IMR-90 (cell line): Measurements from ENCODE around the gene TMEM139. TPM values are rescaled to one million over a fixed set of nuclear protein-coding genes. Genes with fewer than 3 reads are reported as not detected.

Experiments
- ATAC-seq: fragments of 200-7000 bp; cut with Tn5 transposase; 2 replicates; pipeline ENCODE4 v1.9.1; 2020; ENCODE audit warnings: low read depth, mild to moderate bottlenecking, moderate library complexity
- BruUV-seq: library from RNA; stranded (reverse); fragments of 400-500 nt; replicated peaks from 2 replicates; lab custom pipeline; 2021; lab: Mats Ljungman, UMichigan
- CTCF ChIA-PET: fragments of 300-600 bp; formaldehyde crosslinking; extraction: SDS; loops from one replicate; lab custom pipeline; 2021; ENCODE audit warnings: antibody characterized with exemption; lab: Yijun Ruan, JAX
- POLR2A ChIA-PET: fragments of 300-600 bp; sonication (Branson Sonifier 250); formaldehyde crosslinking; loops from one replicate; lab custom pipeline; 2022; ENCODE audit warnings: antibody characterized with exemption; ENCODE audit not compliant: unreplicated experiment; lab: Charles Lee
- DNase-seq: peaks from one replicate; pipeline ENCODE4 v3.0.0; 2013
- H2AFZ ChIP-seq: replicated peaks from 2 replicates; pipeline ENCODE3; 2013; ENCODE audit warnings: low read length, mild to moderate bottlenecking; ENCODE audit not compliant: poor library complexity
- H2AK5ac ChIP-seq: 2 replicates; pipeline ENCODE4 v1.6.1; 2013; ENCODE audit warnings: low read depth, low read length, inconsistent platforms
- H2AK9ac ChIP-seq: replicated peaks from 2 replicates; pipeline ENCODE3; 2013; ENCODE audit warnings: mild to moderate bottlenecking, low read depth, low read length, moderate library complexity; ENCODE audit not compliant: poor library complexity
- H2BK120ac ChIP-seq: 2 replicates; pipeline ENCODE4 v1.6.1; 2013; ENCODE audit warnings: low read depth, low read length, inconsistent platforms
- H2BK15ac ChIP-seq: 3 replicates; pipeline ENCODE4 v1.6.1; 2013; ENCODE audit warnings: low read depth, low read length, inconsistent platforms
- H2BK20ac ChIP-seq: 2 replicates; pipeline ENCODE4 v1.6.1; 2013; ENCODE audit warnings: low read depth, mild to moderate bottlenecking, inconsistent platforms, low read length, moderate library complexity
- H2BK5ac ChIP-seq: 2 replicates; pipeline ENCODE4 v1.6.1; 2013; ENCODE audit warnings: mild to moderate bottlenecking, low read depth, low read length, inconsistent platforms; ENCODE audit not compliant: poor library complexity, severe bottlenecking
- H3K14ac ChIP-seq: replicated peaks from 2 replicates; pipeline ENCODE4 v1.6.1; 2013; ENCODE audit warnings: low read depth, low read length, inconsistent platforms
- H3K18ac ChIP-seq: 2 replicates; pipeline ENCODE4 v1.6.1; 2013; ENCODE audit warnings: low read depth, low read length, control low read depth
- H3K23ac ChIP-seq: 2 replicates; pipeline ENCODE4 v1.6.1; 2013; ENCODE audit warnings: low read depth, low read length, inconsistent platforms
- H3K27ac ChIP-seq: 2 replicates; pipeline ENCODE4 v1.5.1; 2013; ENCODE audit warnings: mild to moderate bottlenecking, control low read depth, low read length; ENCODE audit not compliant: insufficient read depth
- H3K27me3 ChIP-seq: 2 replicates; pipeline ENCODE4 v1.6.1; 2013; ENCODE audit warnings: low read length; ENCODE audit not compliant: control insufficient read depth, insufficient read depth
- H3K36me3 ChIP-seq: 2 replicates; pipeline ENCODE4 v1.6.1; 2013; ENCODE audit warnings: low read length, mixed read lengths; ENCODE audit not compliant: control insufficient read depth, insufficient read depth
- H3K4ac ChIP-seq: 2 replicates; pipeline ENCODE4 v1.6.1; 2013; ENCODE audit warnings: low read depth, low read length, inconsistent platforms
- H3K4me1 ChIP-seq: 2 replicates; pipeline ENCODE4 v1.6.1; 2013; ENCODE audit warnings: low read length, mixed read lengths; ENCODE audit not compliant: control insufficient read depth, insufficient read depth
- H3K4me2 ChIP-seq: 2 replicates; pipeline ENCODE4 v1.6.1; 2013; ENCODE audit warnings: low read depth, mild to moderate bottlenecking, control low read depth, low read length, moderate library complexity
- H3K4me3 ChIP-seq: 2 replicates; pipeline ENCODE4 v1.5.1; 2013; ENCODE audit warnings: low read depth, mild to moderate bottlenecking, control low read depth, low read length, moderate library complexity; ENCODE audit not compliant: insufficient read depth
- H3K56ac ChIP-seq: 2 replicates; pipeline ENCODE4 v1.6.1; 2013; ENCODE audit warnings: low read length, inconsistent platforms; ENCODE audit not compliant: insufficient read depth; ENCODE audit errors: extremely low read depth
- H3K79me1 ChIP-seq, 2 experiments: 2 replicates each; pipeline ENCODE4 v1.6.1; 2013; ENCODE audit warnings: low read length in 2 of 2, inconsistent platforms in 1 of 2, low read depth in 1 of 2
- H3K9ac ChIP-seq: 2 replicates; pipeline ENCODE4 v1.6.1; 2013; ENCODE audit warnings: low read depth, low read length, control low read depth
- H3K9me1 ChIP-seq: 2 replicates; pipeline ENCODE4 v1.6.1; 2013; ENCODE audit warnings: low read length, inconsistent platforms; ENCODE audit not compliant: insufficient read depth
- H3K9me3 ChIP-seq: 2 replicates; pipeline ENCODE4 v1.6.1; 2013; ENCODE audit warnings: low read length; ENCODE audit not compliant: control insufficient read depth, insufficient read depth
- H4K20me1 ChIP-seq: 2 replicates; pipeline ENCODE4 v1.6.1; 2013; ENCODE audit warnings: low read length, inconsistent platforms; ENCODE audit not compliant: insufficient read depth
- H4K5ac ChIP-seq: 2 replicates; pipeline ENCODE4 v1.6.1; 2013; ENCODE audit warnings: mild to moderate bottlenecking, low read depth, low read length, control low read depth
- H4K8ac ChIP-seq, 2 experiments: 2 replicates each; pipeline ENCODE4 v1.6.1; 2013; ENCODE audit warnings: low read depth in 2 of 2, low read length in 2 of 2, control low read depth in 1 of 2, inconsistent platforms in 1 of 2
- H4K91ac ChIP-seq: 2 replicates; pipeline ENCODE4 v1.6.1; 2013; ENCODE audit warnings: low read depth, low read length, inconsistent platforms; ENCODE audit not compliant: insufficient read depth
- CEBPB ChIP-seq: IDR thresholded peaks from 2 replicates; pipeline ENCODE4 v1.6.1; 2012; ENCODE audit warnings: low read depth, low read length, improper control_type of control experiment
- MAFK ChIP-seq: IDR thresholded peaks from 2 replicates; pipeline ENCODE4 v1.6.1; 2012; ENCODE audit warnings: low read depth, low read length, improper control_type of control experiment
- WGBS, 2 experiments: methylation state at CpG; one replicate each; pipeline versions ENCODE4 v1.1.5 to v1.1.7; 2013; ENCODE audit warnings: missing lambda C conversion rate in 2 of 2; ENCODE audit not compliant: insufficient read length in 1 of 2; ENCODE audit errors: extremely low coverage in 2 of 2; 5-methylcytosine and 5-hydroxymethylcytosine counted together
- dilution Hi-C: fragments of 300-500 bp; cut with HindIII; formaldehyde crosslinking; loops from one replicate; pipeline ENCODE4 v1.14.3; 2018; ENCODE audit warnings: low sequenced_read_pairs; ENCODE audit not compliant: unreplicated experiment
- in situ Hi-C: fragments of 300-500 bp; cut with MboI; formaldehyde crosslinking; loops from 3 replicates; pipeline ENCODE4 v1.14.3; 2019; ENCODE audit warnings: low sequenced_read_pairs, inconsistent platforms, mixed read lengths
- intact Hi-C: fragments of 100-400 bp; cut with micrococcal nuclease; formaldehyde crosslinking; loops from 2 replicates; pipeline ENCODE4 v1.10.0; 2022
- polyA plus RNA-seq, 3 experiments: library from polyadenylated mRNA; depleted of rRNA; stranded (reverse); fragments of >200 nt; gene quantifications; 2 replicates each; pipeline ENCODE4 v1.2.3, GENCODE V29; 2012; ENCODE audit warnings: low replicate concordance in 1 of 3
- total RNA-seq: library from RNA; depleted of rRNA; stranded (reverse); fragments of >200 nt; gene quantifications from 2 replicates; pipeline ENCODE4 v1.2.3, GENCODE V29; 2012

The TMEM139 gene
- total and polyA plus RNA-seq, 2 of the 4 experiments (the other 2 are of a cell fraction) = 0.07 TPM; not detected in 1

DNA sequence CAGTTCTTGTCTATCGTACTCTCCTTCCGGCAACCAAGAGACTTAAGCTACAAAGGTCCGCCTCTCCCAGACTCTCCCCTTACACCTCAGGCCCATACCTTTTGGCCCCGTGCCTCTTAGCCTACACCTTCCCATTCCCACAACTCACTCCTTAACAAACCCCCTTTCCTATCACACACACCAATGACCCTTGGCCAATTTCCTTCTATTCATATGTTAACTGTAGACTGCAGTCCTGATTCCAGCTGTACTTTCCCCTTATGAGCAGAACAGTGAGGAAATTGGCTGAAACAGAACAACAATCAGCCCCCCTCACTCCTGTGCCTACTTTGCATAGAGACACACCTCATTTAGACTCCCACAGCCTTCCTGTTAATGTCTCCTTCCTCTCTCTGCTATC lies 1.4 kb upstream of the TMEM139 start:
- H3K36me3 ChIP-seq = no peaks in the 10 kb centered on the region
- WGBS, 2 experiments = 96% methylated on average over 3 of the region's 4 CpGs; no CpG with 5 or more reads in 1 of the 2 experiments
- H2BK20ac ChIP-seq = no peak overlapping the region
- ATAC-seq (no peak), DNase-seq (no peak)
- H3K4me1 ChIP-seq = peaks cover 3% of the 10 kb centered on the region; the same call in 1 of the 2 replicates
- no peak overlapping the region for H3K14ac ChIP-seq
- H3K56ac ChIP-seq = no peak overlapping the region
- H4K5ac ChIP-seq = no peak overlapping the region
- H3K4me2 ChIP-seq = no peak overlapping the region
- in situ Hi-C loops = no loop called here
- no peak overlapping the region for H4K91ac ChIP-seq
- peak overlapping the region; percentile 29 for H2AFZ ChIP-seq
- no peak overlapping the region for H3K9ac ChIP-seq
- H3K18ac ChIP-seq = no peak overlapping the region
- no peak overlapping the region for H2AK5ac ChIP-seq
- no peak overlapping the region for H2BK15ac ChIP-seq
- H3K4me3 ChIP-seq = no peak overlapping the region
- H3K4ac ChIP-seq = no peak overlapping the region
- no peaks in the 10 kb centered on the region; a peak in 1 of 4 replicates for H3K79me1 ChIP-seq
- no peak overlapping the region for H2BK120ac ChIP-seq
- no peak overlapping the region for H3K27ac ChIP-seq
- no peak overlapping the region for H3K23ac ChIP-seq
- no peaks in the 10 kb centered on the region for H3K9me3 ChIP-seq
- no TSS peak for BruUV-seq
- H3K27me3 ChIP-seq = no peaks in the 10 kb centered on the region
- H2BK5ac ChIP-seq = no peak overlapping the region
- no peaks in the 10 kb centered on the region for H3K9me1 ChIP-seq
- H2AK9ac ChIP-seq = no peak overlapping the region
- no peak for TF ChIP-seq MAFK
- no peak for TF ChIP-seq CEBPB
- intact Hi-C loops = no loop called here
- H4K8ac ChIP-seq = no peak overlapping the region
- no peaks in the 10 kb centered on the region for H4K20me1 ChIP-seq
- POLR2A ChIA-PET = no interaction called here
- CTCF ChIA-PET = interaction anchor here (0.5 kb wide), 1 partner anchor 175 kb away, joined by 3 read pairs; no protein-coding TSS in a partner anchor
- dilution Hi-C loops = no loop called here
